ENCODE results near the gene GNB2. TPM values are rescaled to one million over a fixed set of nuclear protein-coding genes. Genes with fewer than 3 reads are reported as not detected.

Gene GNB2
- total and polyA plus RNA-seq, 12 donors = 54.1 to 365 (median 213) TPM

- peak; percentile 73 to 86 (median 79) for DNase-seq
- WGBS, 4 donors = 0 to 1% methylated on average over 25 of the region's 25 CpGs; no CpG with 5 or more reads in 2 of the 4 donors
- Histone ChIP-seq H3K36me3 (replicated peaks in 1 of 2) (no peaks in the 10 kb centered on the region), H3K27me3 (no peaks in the 10 kb centered on the region), H3K4me1 (replicated peaks in 1 of 2) (peaks cover 15 to 16% of the 10 kb centered on the region in 2 donors), H3K9me3 (replicated peaks in 1 of 3) (no peaks in the 10 kb centered on the region), H3K27ac (peak overlapping the region; percentile 48 to 93 (median 89)), H3K4me3 (peak overlapping the region in 3 of 4 donors; percentile 22 to 85 (median 83))
- TF ChIP-seq POLR2A (IDR thresholded peaks at IDR 0.05) (no peak), CTCF (IDR thresholded peaks at IDR 0.05) (peak; percentile 90 to 94 (median 90))
- intact Hi-C loops (cut with DNase I) = loop anchor here in 1 of 2 donors (5.0 kb wide), 1 partner anchor 152 kb away; no protein-coding TSS in a partner anchor
These were observed 31.8 kb downstream of the GNB2 start for GRCh38 chr7:100705320-100705752.

GRCh38 chr7:100705753-100706671, 32.5 kb downstream of the GNB2 start, which contains the start of gene POP7:
TSS of gene POP7 (plus strand) at chr7:100706121. CDS start at chr7:100706831, 710 bp downstream.
- H3K4me3 ChIP-seq = peak within 1 kb of the TSS; percentile 83 to 100 (median 92)
- H3K4me1 ChIP-seq (replicated peaks in 1 of 2) = peaks cover 15 to 16% of the 10 kb centered on the region in 2 donors
- H3K36me3 ChIP-seq (replicated peaks in 1 of 2) = no peaks in the 10 kb centered on the region
- 0 to 2% (median 1%) methylated on average over 32 to 86 of the region's 86 CpGs for WGBS, 4 donors
- H3K27me3 ChIP-seq = no peaks in the 10 kb centered on the region
- DNase-seq = peak; percentile 98 to 99 (median 99)
- TF ChIP-seq POLR2A (IDR thresholded peaks at IDR 0.05) (peak in 1 of 2 donors; percentile 70), CTCF (IDR thresholded peaks at IDR 0.05) (no peak)
- H3K27ac ChIP-seq = peak within 1 kb of the TSS; percentile 48 to 93 (median 89)
- no peaks in the 10 kb centered on the region for H3K9me3 ChIP-seq (replicated peaks in 1 of 3)
- intact Hi-C loops (cut with DNase I) = loop anchor here in 1 of 2 donors (5.0 kb wide), 1 partner anchor 151 kb away; no protein-coding TSS in a partner anchor

GRCh38 chr7:100706672-100707311, 33.3 kb downstream of the GNB2 start:
- Histone ChIP-seq H3K27me3 (no peaks in the 10 kb centered on the region), H3K27ac (peak overlapping the region in 3 of 5 donors; percentile 73 to 93 (median 93)), H3K36me3 (replicated peaks in 1 of 2) (no peaks in the 10 kb centered on the region), H3K4me1 (replicated peaks in 1 of 2) (peaks cover 15 to 16% of the 10 kb centered on the region in 2 donors), H3K9me3 (replicated peaks in 1 of 3) (no peaks in the 10 kb centered on the region), H3K4me3 (peak overlapping the region in 3 of 4 donors; percentile 83 to 98 (median 85))
- DNase-seq = peak in 2 of 7 donors; percentile 53 to 64
- TF ChIP-seq POLR2A (IDR thresholded peaks at IDR 0.05) (no peak), CTCF (IDR thresholded peaks at IDR 0.05) (no peak)
- 7 to 24% (median 19%) methylated on average over 3 to 34 of the region's 34 CpGs for WGBS, 4 donors
- intact Hi-C loops (cut with DNase I) = loop anchor here in 1 of 2 donors (5.0 kb wide), 1 partner anchor 151 kb away; no protein-coding TSS in a partner anchor

- intact Hi-C loops (cut with DNase I) = loop anchor here in 1 of 2 donors (5.0 kb wide), 1 partner anchor 149 kb away; no protein-coding TSS in a partner anchor
- Histone ChIP-seq H3K9me3 (replicated peaks in 1 of 3) (no peaks in the 10 kb centered on the region), H3K27ac (no peak overlapping the region), H3K4me1 (replicated peaks in 1 of 2) (peaks cover 15 to 16% of the 10 kb centered on the region in 2 donors), H3K36me3 (replicated peaks in 1 of 2) (no peaks in the 10 kb centered on the region), H3K4me3 (no peak overlapping the region), H3K27me3 (no peaks in the 10 kb centered on the region)
- no peak for TF ChIP-seq CTCF (IDR thresholded peaks at IDR 0.05)
- TF ChIP-seq POLR2A (IDR thresholded peaks at IDR 0.05) = no peak
- DNase-seq = no peak
- WGBS, 4 donors = 53 to 68% (median 61%) methylated on average over 6 of the region's 6 CpGs
These were observed 34.9 kb downstream of the GNB2 start for GRCh38 chr7:100708395-100708794.
